ENCODE results near the gene PCNX2.

The PCNX2 gene

GRCh38 chr1:233246965-233247364 lies 48.6 kb downstream of the PCNX2 start:
- TF ChIP-seq TAF1 (IDR thresholded peaks at IDR 0.05; ENCODE audit: borderline replicate concordance, insufficient read depth, low read length) (no peak), FOXP2 (optimal IDR thresholded peaks at IDR 0.05; ENCODE audit: borderline replicate concordance, extremely low read depth, extremely low read length, insufficient read depth) (no peak), POLR2AphosphoS5 (IDR thresholded peaks at IDR 0.05; ENCODE audit: low read depth, low read length) (no peak), SIN3A (IDR thresholded peaks at IDR 0.05; ENCODE audit: borderline replicate concordance, insufficient read depth, low read length) (no peak)

- TF ChIP-seq FOXP2 (optimal IDR thresholded peaks at IDR 0.05; ENCODE audit: borderline replicate concordance, extremely low read depth, extremely low read length, insufficient read depth) (no peak), POLR2AphosphoS5 (IDR thresholded peaks at IDR 0.05; ENCODE audit: low read depth, low read length) (no peak), SIN3A (IDR thresholded peaks at IDR 0.05; ENCODE audit: borderline replicate concordance, insufficient read depth, low read length) (no peak), REST (IDR thresholded peaks at IDR 0.05; ENCODE audit: insufficient read depth in 1 of 2, low read depth in 2 of 2, low read length in 2 of 2) (no peak), TAF1 (IDR thresholded peaks at IDR 0.05; ENCODE audit: borderline replicate concordance, insufficient read depth, low read length) (no peak)
Measured at GRCh38 chr1:233245191-233245765, 50.2 kb downstream of the PCNX2 start.

GRCh38 chr1:233244183-233244582 lies 51.3 kb downstream of the PCNX2 start:
- TF ChIP-seq REST (IDR thresholded peaks at IDR 0.05; ENCODE audit: insufficient read depth in 1 of 2, low read depth in 2 of 2, low read length in 2 of 2) (no peak), TAF1 (IDR thresholded peaks at IDR 0.05; ENCODE audit: borderline replicate concordance, insufficient read depth, low read length) (no peak), POLR2AphosphoS5 (IDR thresholded peaks at IDR 0.05; ENCODE audit: low read depth, low read length) (no peak), FOXP2 (optimal IDR thresholded peaks at IDR 0.05; ENCODE audit: borderline replicate concordance, extremely low read depth, extremely low read length, insufficient read depth) (no peak), SIN3A (IDR thresholded peaks at IDR 0.05; ENCODE audit: borderline replicate concordance, insufficient read depth, low read length) (no peak)

- TF ChIP-seq TAF1 (IDR thresholded peaks at IDR 0.05; ENCODE audit: borderline replicate concordance, insufficient read depth, low read length) (no peak), FOXP2 (optimal IDR thresholded peaks at IDR 0.05; ENCODE audit: borderline replicate concordance, extremely low read depth, extremely low read length, insufficient read depth) (no peak), POLR2AphosphoS5 (IDR thresholded peaks at IDR 0.05; ENCODE audit: low read depth, low read length) (no peak), SIN3A (IDR thresholded peaks at IDR 0.05; ENCODE audit: borderline replicate concordance, insufficient read depth, low read length) (no peak), REST (IDR thresholded peaks at IDR 0.05; ENCODE audit: insufficient read depth in 1 of 2, low read depth in 2 of 2, low read length in 2 of 2) (no peak)
Measured at GRCh38 chr1:233242827-233243483, 52.6 kb downstream of the PCNX2 start.

- TF ChIP-seq POLR2AphosphoS5 (IDR thresholded peaks at IDR 0.05; ENCODE audit: low read depth, low read length) = no peak
- TF ChIP-seq FOXP2 (optimal IDR thresholded peaks at IDR 0.05; ENCODE audit: borderline replicate concordance, extremely low read depth, extremely low read length, insufficient read depth) = no peak
- no peak for TF ChIP-seq TAF1 (IDR thresholded peaks at IDR 0.05; ENCODE audit: borderline replicate concordance, insufficient read depth, low read length)
- TF ChIP-seq REST (IDR thresholded peaks at IDR 0.05; ENCODE audit: insufficient read depth in 1 of 2, low read depth in 2 of 2, low read length in 2 of 2) = no peak
- TF ChIP-seq SIN3A (IDR thresholded peaks at IDR 0.05; ENCODE audit: borderline replicate concordance, insufficient read depth, low read length) = no peak
Measured at GRCh38 chr1:233241759-233242158, 53.8 kb downstream of the PCNX2 start.

Measured in PFSK-1 (cell line).